Measurements from ENCODE around the gene DUOX2.
"Not testable (repeated sequence)": the region's sequence is repeated elsewhere in the genome, so short reads cannot be mapped to it uniquely, and the experiment has no call there.

Gene DUOX2

DNA sequence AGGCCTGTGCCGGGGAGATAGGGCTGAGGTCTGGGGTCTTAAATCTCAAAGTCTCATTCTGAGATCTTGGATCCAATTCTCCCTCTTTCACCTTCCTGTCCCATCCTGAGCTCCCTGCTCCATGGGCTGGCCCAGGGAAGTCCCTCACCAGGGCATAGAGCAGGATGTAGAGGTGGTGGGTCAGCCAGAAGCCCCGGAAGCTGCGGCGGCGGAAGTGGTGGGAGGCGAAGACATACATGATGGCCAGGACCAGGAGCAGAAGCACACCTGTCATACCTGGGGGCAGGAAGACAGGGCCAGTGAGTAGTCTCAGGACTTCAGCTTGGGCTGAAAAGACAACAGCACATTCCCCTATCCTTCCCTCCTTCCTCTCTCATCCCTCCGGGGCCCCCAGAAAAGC lies 16.5 kb downstream of the DUOX2 start:
- DNase-seq, result no peak

DNA sequence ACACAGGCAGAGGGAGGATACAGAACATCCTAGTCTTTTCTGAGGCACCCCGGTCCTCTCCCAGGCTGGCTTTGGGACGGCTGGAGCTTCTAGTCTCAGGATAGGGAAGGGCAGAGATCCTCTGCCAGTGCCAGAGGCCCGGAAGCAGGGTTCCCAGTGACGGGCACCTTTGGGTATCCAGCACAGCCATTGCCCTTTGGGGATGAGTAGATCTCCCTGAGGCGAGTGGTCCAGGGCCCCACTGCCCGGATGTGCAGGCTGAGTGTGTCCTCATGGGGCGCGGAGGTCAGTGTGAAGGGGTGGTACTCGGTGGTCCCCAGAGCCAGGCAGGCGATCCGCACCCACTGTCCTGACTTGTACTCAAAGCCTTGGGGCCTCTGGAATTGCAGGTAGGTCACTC lies 18.3 kb downstream of the DUOX2 start:
- DNase-seq, result no peak

DNA sequence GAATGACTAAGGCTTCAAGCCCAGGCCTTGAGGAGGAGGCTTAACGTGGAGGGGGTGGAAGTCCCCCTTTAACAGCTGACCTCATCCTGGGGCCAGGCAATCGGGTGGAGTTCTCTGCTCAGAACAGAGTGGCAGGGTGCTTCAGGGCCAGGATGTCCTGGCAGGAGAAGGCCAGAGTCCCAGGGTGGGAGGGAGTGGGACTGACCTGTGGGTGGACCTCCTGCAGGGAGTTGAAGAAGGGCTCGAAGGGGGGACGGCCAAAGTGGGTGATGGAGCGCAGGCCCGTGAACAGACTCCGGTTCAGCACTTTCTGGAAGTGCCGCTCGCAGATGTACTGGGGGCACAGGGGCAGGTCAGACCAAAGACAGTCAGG lies 19.6 kb downstream of the DUOX2 start:
- no peak for DNase-seq

DNA sequence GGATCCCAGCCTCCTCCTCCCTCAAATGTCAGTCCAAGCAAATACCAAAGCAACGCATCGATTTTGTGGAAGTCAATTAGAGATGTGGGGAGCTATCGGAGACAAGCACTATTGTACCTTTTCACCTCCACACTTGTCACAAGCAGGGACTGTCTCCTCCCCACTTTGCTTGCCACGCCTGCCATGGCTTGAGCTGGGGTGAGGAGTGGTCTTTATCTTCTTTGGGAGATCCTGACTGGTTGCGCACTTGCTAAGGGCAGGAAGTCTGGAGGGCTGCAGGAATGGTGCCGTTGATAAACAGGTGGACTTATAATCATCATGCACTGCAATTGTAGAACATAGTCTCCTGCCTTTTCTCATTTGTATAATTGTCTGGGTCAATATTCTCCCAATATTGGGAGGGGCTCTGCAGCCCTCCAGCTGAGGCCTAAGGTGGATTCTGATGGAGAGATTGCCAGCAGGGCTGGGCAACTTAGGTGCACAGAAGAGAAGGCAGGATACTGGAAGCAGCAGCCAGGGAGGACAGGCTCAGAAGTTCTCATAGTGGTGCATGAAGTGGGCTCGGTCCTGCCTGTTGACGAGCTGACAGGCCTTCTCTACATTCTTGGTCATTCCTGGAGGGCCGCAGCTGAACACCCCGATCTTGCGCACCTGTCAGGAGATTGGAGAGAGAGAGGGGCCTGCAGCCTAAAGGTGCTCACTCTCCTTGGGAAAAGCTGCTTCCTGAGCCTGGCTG lies 20.2 kb downstream of the DUOX2 start:
- no peak for DNase-seq

DNA sequence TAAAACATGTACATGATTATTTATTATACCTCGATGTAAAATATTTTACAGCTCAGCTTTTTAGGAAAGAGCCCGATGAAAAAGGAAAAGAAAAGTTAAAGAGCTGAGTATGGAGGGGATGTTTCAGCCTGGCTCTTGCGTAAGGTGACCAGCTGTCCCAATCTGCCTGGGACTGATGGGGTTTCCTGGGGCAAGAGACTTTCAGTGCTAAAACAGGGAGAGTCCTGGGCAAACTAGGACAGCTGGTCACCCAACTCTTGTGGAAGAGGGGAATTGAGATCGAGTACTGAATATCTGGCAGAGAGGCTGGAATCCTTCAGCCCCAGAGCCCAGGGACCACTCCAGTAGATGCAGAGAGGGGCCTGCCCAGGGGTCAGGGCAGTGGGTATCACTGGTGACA lies 21.0 kb downstream of the DUOX2 start:
- DNase-seq, result no peak

DNA sequence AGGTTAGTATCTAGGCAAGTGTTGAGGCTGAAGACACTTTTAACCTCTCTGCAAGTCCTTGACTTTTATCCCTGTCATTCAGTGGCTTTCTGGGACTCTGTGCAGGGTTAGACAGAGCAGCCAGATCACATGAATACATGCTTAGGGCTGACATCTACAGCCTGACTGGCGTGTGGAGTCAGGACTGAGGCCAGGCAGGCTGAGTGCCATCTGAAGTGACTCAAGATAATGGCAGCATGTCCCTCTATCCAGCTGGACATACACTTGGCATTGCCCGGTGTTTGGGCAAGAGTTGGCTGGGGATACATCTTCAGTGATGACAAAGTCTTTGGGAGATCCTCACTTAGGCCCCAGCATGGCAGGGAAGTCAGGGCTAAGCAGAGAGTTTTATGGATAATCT lies 22.4 kb downstream of the DUOX2 start:
- no peak for DNase-seq

DNA sequence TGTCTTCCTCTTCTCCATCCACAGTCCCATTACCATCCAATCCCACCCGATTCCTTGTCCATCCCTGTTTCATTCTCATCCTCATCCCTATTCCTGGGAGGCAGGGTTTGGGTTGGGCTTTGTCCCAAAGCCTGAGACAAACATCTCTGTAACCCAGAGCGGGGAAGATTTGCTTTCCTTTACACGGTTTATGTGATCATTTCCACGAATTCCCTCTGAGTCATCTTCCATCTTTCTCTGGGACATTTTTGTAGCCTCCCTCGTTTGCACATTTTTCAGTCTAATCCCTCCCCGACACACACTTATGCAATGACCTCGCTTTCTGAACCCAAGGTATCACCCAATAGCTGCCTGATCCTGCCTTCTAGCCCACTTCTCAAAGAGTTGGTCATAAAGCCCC lies 22.8 kb downstream of the DUOX2 start:
- no peak for DNase-seq

DNA sequence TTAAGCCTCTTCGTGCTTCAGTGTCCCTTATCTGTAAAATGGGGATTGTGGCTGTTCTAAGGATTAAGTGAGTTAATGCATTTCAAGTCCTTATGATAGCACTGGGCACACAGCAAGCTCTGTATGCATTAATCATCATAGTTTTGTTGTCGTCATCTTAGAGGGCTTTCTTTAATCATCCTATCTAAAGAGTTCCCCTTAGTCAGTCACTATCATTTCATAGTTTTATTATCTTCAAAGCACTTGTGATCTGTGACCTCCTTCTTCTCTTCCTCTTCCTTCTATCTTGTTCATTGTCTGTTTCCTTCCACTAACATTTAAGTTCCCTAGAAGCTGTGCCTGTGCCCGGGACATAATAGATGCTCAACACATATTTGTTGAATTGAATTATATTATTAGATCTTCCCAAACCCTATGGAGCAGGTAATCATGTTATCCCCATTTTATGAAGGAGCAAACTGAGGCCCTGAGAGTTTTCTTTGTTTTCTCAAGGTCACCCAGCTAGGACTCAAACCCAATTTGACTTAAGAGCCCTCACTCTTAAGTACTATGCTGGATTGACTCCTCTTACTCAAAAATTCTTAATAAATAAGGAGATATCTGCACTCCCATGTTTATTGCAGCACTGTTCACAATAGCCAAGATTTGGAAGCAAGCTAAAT lies 24.1 kb downstream of the DUOX2 start:
- DNase-seq, result no peak

DNA sequence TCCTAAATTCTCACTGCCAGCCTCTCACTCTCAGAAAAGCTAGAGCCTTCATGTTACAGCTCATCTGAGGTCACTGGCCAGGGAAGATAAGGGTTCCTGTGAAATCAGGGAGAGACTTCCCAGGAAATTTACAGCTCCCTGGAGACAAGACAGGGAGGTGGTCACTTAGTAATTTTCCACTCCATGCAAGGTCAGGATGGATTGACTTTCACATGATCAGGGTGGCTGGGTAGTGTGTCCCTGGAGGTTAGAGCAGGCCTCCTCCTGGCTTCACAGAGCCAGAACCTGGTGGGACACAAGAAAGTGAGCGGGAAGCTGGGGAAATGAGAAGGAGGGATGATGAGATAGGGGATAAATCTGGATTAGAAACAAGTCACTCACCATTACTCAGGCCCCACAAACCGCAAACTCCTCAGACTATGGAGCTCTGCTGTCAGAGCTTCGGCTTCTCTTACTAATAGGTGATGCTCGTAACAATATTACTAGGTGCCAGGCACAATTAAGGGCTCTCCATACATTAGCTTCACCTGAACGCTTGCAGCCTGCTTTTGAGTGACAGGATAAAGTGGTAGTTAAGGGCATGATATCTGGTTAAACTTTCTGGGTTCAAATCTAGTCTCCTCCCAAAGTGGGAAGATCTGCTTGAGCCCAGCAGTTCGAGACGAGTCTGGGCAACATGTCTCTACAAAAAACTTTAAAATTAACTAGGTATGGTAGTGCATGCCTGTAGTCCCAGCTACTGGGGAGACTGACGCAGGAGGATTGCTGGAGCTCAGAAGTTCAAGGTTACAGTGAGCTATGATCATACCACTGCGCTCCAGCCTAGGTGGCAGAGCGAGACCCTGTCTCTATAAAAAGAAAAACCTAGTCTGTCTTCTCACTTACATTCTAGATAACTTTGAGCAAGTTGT lies 24.9 kb downstream of the DUOX2 start:
- no peak for DNase-seq

DNA sequence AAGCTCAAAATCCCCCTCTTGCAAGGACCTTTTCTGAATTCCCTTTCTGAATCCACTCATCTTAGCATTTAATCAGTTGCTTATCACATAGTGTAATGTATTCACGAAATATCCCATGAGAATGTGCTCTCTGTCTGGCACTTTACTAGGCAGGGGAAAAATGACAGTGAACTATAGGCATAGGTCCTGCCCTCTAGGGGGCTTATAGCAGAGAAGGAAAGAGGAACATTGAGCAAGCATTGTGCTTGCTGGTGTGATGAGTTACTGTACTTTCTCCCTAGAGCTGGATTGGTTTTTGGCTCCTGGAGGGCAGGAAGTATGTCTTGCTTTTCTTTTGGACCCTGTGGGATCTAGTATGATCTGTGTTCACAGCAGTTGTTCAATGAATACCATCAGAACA lies 26.5 kb downstream of the DUOX2 start:
- DNase-seq, result no peak

DNA sequence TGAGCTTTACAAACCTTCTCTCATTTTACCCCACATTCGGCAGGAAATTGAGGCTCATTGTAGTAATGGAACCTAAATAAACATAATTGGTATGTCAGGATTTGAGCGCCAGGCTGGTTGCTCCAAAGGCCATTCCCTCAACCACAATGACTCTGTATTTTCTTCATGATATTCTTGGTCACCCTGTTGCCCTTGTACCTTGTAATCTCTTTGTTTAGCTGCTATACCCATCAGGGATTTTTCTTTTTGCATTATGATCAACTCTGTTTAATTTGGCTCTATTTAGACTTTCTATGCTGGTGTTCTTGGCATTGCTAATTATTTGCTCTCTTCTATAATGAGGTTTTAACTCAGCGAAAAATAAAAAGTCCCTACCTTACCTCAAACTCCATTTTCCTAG lies 29.8 kb downstream of the DUOX2 start:
- DNase-seq, result no peak

DNA sequence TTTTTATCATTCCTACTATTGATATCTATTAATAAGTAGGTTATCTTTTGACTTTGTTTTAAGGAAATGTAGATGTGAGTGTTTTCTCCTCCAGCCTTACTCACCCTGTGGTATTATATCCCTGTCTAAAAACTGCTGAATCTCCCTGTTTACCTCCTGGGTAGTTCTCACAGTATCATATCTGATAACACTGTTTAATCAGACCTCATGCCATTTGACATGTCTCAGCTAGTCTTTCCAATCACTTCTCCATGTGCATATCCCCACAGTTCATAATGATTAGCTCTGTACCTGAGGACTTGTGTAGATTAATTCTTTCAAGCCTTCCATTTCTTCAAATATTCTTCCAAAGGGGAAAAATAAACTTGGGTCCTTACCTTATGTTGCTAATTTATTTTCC lies 30.7 kb downstream of the DUOX2 start:
- DNase-seq, result no peak

DNA sequence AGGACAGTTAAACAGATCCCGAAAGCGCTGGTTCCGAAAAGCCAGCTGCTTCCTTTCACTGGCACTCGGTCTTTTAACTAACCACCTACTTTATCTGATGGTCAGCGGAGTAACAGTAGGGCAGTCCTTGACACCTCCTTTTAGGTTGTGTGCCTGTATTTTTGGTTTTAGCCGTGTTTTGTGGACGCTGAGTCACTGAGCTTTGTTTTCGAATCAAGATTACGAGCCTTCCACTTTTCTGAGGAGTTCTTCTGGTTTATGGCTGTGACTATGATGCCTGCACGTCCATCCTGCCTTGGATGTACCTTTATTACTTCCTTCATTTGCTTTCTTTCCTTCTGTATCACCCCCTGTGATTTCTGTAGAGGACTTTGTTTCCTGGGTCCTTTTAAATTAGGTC lies 31.6 kb downstream of the DUOX2 start:
- DNase-seq, result not testable (repeated sequence)

DNA sequence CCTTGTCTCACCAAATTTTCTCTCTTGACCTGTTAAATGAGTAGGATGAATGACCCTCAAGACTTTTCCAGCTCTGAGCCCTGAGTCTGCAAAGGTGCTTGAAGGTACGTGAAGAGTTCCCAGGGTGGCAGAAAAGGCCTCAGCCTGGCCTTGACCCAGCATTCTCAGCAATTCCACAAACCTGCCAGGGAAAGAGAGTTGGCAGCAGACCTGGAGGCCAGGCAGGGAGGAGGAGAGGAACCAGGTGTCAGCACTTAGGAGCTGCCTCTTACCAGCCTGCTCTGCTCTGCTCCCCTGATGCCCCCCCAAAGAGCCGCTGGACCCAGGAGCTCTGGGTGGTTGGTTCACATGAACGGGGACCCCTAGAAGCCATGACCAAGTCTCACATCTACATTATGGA lies 33.4 kb downstream of the DUOX2 start:
- not testable (repeated sequence) for DNase-seq

DNA sequence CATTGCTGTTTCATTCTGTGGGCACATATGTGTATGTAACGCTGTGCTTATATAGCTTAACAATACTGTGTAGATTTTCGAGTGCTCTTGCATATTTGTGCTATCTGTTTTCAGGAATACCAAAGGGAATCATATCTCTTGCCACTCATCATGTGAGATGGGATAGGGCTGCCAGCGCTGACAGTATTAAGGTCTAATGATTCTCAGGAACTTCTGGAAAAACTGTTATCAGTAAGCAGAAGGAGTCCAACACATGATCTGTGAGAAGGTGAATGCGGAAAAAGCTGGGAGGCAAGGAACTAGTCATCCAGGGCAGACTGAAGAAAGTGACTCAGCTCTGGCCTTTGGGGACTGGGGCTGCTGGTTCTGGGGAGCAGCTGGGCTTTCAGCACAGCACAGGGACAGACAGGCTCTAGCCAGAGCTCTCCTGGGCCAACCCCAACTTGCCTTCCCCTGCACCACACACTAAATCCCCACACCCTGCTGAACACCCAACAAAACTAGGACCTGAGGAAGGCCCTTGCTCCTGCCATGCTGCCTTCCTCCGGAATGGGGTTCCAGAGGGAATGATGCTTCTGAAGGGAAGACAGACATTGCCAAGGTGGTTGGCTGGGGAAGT lies 34.2 kb downstream of the DUOX2 start:
- not testable (repeated sequence) for DNase-seq

DNA sequence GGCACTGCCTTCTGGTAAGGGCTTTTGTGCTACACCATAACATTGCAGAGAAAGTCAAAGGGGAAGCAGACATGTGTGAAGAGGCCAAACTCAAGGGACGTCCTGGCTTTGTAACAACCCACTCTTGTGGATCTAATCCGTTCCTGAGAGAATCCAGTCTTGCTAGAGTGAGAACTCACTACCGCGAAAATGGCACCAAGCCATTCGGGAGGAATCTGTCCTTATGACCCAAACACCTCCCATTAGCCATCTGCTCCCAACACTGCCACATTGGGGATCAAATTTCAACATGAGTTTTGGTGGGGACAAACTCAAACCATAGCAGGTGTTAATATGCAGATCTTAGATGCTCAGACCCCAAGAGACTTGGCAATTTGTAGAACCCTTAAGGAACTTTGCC lies 34.8 kb downstream of the DUOX2 start:
- not testable (repeated sequence) for DNase-seq

DNA sequence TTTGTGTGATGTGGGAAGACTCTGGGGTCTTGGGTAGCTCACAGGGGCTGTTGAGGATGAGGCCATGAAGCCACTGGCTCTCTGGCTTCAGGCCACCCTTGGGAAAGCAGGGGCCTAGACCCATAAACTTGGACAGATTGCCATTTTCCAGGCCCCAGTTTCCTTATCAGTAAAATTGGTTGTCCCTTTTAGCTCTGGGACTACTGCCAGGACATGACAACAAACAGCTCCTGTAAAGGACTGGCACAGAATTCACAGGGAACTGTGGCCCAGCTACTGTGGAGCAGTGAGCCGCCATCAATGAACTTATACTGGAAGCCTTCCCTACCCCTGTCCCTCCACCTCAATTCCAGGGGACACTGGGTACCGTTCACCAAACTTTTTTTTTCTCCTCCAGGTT lies 36.6 kb downstream of the DUOX2 start:
- DNase-seq, result not testable (repeated sequence)

DNA sequence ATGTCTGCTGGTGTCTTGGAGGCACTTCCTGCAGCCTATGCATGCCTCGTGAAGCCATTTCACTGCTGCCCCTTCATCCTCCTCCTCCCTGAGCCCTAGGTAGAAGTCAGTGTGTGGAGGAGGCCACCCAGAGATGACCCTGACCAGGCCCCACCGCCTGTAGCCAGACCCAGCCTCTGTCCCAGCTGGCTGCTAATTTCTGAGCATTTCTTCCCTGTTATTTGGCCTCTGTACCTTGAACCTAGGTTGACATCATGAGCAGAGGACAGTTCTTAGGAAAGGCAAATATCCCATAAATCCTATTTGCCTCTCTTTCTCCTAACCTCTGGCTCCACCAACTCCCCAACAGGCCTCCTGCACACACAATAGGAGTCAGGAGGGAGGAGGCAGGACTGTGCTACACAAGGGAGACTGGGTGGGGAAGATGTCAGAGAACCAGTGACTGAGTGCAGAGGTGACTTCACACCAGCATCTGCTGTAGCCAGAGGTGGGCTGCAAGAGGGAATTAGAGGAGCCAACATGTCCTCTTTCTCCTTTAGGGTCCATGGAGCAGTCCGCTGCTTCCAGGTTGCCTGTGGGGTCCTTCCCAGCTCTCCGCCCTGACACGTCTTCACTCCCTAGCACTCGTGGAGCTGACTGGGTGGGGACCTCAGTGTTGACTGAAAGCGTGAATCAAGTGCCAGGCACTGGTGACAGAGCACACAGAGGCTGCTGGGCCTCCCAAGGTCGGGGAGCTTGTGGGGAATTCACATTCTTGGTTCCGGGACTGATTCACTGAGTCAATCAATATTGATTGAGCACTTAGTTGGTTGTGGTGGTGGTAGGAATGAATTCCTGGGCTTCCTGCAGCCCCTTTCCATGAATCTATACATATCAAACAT lies 38.3 kb downstream of the DUOX2 start:
- DNase-seq, result not testable (repeated sequence)

DNA sequence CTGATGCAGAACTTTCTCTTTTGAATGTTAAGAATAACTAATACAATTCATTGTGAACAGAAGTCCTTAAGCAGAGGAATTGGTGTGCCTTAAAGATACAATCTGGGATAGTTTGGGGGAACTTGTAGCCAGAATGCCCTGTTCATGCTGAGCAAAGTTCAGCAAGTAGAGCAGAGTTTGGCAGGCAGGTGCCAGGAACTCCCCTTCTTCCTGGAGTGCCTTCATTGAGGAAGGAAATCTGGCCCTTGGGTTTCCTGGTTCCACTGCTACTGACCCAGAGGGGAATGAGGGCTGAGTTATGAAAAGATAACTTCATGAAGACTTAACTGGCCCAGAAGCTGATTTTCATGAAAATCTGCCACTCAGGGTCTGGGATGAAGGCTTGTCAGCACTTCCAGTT lies 40.4 kb downstream of the DUOX2 start:
- not testable (repeated sequence) for DNase-seq

DNA sequence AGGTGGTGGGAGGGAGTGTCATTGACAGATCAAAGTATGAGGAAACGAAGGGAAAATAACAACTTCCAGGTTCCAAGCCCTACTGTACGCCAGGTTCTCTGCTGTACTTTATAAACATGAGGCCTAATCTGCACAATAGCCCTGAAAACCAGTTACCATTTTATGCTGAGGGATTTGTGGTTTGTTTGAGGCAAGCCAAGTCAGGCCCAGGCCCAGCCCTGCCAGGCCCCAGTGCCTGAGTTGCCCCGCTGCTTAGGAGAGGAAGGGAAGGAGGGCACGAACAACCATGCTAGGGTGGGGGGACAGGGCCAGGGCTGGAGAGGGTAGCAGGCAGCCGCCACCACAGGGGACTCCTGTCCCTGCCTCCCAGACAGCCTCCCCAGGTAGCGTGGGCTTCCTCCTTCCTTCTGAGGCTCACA lies 44.0 kb downstream of the DUOX2 start:
- not testable (repeated sequence) for DNase-seq

DNA sequence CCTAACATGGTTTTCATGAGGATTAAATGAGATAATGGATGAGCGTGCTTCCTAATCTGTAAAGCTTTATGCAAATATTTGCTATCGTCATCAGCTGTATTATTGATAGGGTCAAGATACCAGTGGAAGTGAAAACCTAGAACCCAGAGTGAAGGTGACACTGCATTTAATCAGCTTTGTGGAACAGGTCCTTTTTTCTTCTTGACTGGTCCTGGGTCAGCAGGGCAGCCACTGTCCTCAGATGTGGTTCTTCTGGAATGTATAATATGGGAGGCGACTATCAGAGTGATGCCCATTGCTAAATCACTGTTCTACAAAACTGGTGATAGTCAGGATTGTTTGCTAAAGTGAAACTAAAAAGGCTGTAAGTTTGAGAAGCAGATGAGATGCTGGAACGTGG lies 49.6 kb downstream of the DUOX2 start:
- DNase-seq, result no peak

DNA sequence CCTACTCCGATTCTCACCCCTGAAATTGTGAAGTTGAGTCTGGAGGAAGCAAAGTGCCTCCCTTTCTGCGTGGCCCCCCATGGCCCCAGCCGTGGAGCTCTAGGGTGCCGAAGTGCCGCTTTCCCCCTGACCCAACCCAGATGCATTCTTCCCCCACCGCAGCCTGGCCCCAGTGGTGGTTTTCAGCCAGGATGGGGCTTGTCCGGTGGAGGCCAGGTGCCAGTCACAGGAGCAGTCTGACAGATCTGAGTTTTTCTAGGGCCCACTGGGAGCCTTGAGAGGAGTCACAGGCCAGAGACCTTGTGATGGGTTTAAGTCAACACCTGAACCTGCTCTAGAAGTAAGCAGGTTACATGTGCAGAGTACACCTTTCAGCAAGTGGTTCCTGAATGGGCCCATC lies 51.7 kb downstream of the DUOX2 start:
- not testable (repeated sequence) for DNase-seq
